DLD1 (cell line): Measurements from ENCODE around the gene QSOX1.

Source experiments
- in situ Hi-C: cut with HindIII; loops from 2 replicates; pipeline ENCODE4 v1.10.0; 2017; ENCODE audit warnings: low sequenced_read_pairs

The QSOX1 gene

DNA sequence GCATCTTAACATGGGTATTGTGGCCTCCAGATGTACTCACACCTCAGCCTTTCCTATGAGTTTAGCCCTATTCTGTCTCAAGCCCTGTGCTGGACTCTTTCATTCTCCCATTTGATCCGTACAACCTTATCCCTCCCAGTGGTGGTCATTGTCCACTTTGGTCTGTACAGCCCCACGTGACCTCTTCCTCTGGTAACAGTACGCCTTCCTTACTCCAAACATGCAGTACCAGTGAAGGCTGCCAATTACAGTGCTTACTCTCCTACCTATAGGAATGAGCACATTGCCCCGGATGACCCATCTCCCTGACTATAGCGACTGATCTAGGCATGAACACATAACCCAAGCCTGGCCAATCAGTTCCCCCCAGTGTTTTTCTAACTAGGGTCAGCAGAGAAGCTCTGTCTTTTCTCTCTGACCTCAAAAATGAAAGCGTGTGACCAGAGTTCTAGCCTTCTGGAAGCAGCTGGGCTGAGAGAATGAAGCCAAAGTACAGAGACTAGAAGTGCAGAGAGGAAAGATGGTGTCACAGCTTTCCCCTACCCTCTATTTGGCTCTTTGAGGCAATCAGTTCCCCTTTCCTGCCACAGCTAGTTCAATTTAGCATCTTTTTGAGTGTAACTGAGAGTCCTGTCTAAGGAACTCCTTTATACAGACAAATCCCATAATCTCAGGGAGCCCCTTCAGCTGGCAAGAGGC, 9.9 kb upstream of the QSOX1 start:
- in situ Hi-C loops, result no loop called here

DNA sequence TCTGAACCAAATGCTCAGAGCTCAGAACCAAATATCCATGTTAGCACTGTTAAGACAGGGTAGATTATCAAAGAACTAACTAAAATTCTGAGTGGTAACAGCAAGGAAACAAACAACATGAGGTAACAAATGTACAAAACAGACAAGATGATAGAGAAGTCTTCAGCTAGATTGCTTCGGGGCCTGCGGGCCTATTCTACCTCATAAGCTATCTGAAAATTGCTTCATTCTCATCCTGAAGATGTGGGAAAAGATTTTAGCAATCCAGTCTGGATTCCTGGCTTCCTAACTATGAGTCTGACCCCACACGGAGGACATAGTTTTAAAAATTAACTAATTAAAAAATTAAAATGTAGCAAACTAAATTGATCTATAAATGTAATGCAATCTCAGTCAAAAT, 9.2 kb upstream of the QSOX1 start:
- in situ Hi-C loops, result no loop called here

DNA sequence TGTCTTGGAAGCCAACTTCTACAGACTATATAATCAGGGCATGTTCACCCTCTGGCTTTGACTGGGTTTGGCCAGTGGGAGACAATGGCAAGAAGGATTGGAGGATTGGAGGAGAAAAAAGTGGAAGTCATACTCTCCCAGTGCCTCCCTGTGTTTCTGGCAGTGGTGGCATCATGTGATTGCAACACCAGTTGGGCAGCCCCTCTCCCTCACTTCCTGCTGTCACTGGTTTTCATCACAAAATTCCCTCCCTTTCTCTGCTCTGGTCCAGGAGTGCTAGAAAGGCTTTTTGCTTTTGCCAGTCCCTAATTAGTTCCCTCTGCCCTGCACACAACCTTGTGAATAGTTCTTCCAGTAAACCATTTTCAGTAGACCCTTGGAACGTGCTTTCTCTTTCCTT, 3.7 kb upstream of the QSOX1 start:
- in situ Hi-C loops, result no loop called here

DNA sequence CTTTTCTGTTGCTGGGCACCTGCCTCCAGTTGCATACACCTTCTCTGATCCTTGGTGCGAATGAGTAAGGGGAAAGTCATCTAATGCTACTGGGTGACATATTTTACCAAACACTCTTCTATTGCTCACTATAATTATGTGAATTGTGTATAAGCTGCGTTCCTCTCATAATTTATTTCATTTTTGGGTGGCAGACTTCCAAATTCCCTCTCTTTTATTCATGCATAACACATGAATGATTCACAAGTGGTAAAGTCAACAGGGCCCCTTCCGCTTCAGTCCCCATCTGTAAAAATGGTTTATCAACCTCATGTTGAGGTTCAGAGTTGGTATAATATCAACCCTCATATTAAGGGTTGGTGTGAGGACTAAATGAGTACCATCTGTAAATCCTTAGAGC, 3.2 kb upstream of the QSOX1 start:
- in situ Hi-C loops, result no loop called here

DNA sequence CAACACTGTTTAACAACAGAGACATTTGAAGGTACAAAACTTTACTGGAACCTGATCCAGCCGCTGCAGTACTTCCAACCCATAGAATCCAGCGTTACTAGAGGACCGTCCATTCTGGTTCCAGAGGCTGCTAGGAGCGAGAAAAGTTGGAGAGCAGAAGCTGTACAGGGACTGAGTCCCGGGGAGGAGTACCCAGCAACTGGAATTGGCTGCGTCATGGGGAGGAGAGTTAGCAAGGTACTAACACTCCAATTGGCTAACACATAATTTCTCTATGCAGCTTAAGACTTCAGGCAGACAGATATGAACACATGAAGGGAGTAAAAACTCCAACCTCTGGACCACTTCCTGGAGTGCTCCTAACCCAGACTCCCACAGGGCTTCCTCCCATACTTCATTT, 2.1 kb upstream of the QSOX1 start:
- in situ Hi-C loops, result no loop called here

DNA sequence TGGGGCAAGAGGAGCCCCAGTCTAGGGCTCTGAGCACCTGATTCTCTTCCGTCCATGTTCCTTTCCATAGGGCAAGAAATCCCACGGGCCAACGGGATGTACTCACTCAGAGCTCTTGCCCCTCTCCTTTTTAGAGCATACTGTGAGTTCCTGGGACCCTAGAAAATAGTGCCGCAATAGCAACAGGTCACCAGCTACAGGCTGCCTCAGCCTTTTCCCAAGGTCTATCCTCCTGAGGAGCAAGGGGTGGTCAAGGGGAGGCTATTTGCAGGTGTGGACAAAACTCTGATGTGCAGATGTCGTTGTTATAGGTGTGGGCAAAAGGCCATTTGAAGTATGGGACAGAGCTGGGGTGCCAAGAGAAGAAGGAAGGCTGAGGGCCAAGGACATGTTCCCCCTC, 1.6 kb upstream of the QSOX1 start:
- in situ Hi-C loops, result no loop called here

DNA sequence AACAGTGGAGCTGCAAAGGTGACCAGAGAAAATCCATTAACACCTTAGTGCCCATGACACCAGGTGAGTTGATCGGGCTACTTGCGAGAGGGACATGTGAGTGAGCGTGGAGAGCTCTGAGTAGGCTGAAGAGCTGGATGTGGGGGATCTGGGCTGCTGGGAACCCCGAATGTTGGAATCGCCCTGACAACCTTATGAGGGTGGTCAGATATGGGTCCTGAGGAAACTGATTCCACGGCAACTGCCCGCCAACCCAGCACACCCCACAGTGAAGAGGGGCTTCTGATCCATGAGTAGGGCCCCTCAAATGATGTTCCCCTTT, 705 bp upstream of the QSOX1 start:
- in situ Hi-C loops, result no loop called here

DNA sequence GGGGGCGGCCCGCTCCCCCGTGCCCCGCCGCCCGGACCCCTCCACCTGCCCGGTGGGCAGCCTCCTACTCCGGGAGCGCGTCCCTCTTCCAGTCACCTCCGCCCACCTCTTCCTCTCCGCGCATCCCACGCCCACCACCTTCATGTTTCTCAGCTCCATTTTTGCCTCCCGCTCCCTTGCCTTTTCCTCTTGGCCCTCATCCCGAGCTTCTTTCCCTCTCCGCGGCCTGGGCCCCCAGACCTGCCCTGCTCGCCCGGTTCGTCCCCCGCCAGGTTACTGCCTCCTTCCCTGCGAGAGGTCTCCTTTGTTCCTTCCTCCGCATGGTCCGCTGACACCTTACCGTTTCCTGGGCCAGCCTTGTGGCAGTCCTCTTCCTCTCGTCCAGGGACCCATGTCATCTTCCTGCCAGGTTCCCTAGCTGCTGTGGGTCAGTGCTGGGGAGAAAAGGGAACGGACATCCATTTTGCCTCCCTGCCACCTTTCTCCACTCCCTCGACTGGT, 563 bp downstream of the QSOX1 start:
- in situ Hi-C loops, result no loop called here

DNA sequence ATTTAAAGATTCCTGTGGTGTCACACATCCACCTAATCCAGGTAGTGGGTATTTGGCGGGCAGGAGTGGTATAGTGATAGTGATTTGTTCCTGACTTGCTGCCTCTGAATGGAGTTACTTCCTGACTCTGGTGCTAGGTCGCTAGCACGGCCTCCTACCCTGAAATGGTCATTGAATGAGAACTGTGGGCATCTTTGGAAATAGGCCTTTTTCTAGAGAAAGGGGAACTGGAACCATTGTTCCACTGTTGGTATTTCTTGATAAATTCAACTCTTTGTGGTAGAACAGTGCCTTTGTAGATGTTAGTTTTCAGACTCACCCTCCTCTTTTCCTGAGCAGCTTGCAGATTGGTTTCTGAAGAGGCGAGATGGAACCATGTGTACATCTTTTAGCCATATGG, 1.5 kb downstream of the QSOX1 start:
- in situ Hi-C loops, result no loop called here

DNA sequence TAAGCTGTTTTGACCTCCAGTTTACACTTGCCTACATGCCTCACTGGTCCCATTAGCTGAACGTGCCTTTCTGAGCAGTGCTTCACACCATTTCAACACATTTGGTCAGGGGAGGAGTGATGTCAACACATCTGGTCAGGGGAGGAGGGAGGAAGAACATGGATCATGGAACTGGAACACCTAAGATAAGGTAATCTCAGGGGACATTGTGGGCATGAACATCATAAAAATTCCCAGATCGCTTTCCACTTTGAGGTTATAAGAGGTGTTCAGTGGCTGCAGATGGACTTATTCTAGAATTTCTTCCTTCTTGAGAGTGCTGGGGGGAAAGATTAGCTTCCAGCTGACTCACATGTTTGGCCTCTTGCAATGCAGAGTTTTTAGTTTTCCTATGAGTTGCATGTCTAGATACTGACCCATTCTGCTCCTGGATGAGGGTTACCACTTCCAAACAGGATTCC, 2.0 kb downstream of the QSOX1 start:
- in situ Hi-C loops, result no loop called here

DNA sequence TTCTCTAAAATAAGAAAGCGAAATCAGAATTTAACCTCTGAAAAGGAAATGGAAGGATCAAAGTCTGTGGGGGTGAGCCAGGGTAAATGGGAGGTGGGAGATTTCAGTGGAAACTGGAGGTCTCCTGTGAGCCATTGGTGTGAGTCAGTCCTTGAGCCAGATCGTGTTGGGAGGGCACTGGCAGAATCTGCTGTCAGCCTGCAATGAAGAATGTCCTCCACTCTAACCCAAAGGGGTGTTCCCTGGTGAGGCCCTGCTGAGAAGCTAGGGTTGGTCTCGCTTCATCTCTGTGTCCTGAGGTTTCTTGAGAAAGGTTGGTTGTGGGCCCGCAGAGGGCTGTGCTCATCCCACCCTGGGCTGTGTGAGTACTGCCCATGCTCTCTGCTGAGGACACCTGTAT, 2.4 kb downstream of the QSOX1 start:
- in situ Hi-C loops, result no loop called here

DNA sequence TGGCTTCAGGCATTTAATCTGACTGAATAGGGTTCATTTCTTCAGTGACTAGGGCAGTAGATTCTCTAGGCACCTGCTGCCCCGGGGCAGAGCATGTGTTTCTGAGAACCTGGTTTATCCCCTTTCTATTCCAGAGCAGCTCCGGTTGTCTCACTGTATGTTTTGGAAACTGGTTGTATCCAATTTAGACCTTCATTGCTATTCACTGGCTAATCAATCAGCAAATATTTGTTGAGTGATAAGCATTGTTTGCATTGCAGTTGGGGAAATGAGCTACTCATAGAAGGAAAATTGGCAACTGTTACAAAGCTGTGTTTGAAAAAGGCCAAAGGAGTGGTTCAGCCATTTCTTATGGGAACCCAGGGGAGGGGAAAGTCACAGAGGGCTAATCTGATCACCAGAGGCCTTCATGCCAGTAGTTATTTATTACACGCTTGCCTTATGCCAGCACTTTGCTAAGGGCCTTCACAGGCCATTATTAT, 2.9 kb downstream of the QSOX1 start:
- in situ Hi-C loops, result no loop called here

DNA sequence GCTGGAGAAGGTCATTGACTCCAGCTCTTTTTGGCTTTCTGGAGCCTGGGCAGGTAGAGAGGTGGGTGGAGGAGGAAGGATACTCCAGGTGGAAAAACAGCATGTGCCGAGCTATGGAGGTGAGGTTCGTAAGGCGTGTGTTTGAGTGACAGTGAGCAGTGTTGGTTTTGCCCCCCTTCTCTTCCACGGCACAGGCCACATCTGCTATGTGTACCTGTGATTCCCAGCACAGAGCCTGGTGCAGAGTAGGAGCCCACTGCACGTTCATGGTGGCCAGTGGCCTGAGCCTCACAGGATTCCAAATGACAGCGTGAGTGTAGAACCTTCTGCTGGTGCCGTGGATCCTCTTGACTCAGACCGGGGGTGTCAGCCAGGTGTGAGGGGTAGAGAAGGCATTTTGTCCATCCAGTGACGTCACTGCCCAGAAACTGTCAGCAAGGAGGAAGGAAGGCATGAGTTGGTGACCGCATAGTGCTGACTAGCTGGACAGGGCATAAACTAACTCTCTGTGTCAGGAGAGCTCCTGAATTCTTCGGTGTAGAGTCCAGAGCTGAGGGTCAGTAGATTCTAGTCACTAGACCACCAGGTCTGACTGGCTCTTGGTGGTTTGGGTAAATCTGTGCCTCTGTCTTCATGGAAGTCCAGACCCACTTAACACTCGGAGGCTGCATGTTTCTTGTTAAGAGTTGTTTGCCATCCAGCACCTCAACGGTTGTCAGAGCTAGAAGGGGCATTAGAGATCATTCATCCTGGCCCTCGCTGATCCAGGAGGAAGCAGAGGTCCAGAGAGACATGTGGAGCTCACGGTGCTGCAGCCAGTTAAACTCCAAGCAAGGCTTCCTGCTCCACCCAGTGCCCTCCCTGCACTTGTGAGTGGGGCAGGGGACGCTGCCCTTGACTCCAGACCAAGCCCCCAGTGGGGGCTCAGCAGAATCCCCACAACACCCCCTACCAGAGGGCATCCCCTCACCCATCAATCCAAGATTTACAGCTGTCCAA, 3.8 kb downstream of the QSOX1 start:
- in situ Hi-C loops, result no loop called here

DNA sequence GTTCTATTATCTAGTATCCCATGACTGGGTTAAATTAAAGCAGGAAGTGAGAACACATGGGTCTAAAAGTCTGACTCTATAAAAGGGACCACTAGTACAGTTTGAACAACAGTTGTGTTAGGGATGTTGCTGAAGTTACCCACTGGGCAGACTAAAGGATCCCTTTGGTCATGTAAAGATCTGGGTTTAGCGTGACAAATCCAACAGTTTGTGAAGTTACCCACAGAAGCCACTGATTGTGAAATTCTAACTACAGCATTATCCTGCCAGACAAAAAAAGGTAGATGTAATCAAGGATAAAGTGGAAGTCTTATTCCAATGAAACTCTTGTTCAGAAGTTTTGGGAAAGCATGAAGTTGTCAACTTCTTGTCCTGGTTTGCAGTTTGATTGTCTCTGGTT, 5.7 kb downstream of the QSOX1 start:
- in situ Hi-C loops, result no loop called here

DNA sequence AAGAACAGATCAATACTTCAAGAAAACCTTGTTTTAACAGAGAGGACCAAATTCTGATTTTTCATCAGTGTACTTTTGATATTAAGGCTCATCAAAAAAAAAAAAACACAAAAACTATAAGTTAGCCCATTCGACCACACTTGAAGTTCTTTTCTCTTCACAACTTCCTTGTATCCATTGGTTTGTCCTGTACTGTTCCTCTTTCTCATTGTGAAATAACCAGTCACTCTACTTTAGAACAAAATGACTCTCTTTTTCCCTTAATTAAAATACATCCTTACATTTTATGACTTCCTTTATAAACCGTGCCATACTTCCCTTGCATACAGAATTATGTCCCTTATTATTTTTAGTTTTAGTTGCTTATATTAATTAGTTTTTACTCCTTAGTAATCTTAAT, 8.4 kb downstream of the QSOX1 start:
- in situ Hi-C loops, result no loop called here

DNA sequence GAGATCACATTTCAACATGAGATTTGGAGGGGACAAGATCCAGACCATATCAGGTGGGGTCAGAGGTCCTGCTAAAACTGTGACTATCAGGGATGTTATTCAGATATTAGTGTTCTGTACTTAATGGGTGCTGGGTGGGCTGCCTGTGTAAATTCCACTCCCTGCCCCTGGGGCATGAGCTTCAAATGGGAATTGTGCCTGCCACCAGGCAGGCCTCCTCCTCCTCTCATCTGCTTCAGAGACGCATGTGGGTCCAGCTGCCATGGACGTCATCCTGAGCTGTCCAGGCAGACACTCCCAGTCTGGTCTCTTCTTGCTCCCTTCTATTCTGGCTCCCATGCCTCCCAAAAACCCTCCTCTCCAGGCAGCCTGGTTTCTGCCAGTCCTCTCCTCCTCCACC, 10.4 kb downstream of the QSOX1 start:
- in situ Hi-C loops, result no loop called here

DNA sequence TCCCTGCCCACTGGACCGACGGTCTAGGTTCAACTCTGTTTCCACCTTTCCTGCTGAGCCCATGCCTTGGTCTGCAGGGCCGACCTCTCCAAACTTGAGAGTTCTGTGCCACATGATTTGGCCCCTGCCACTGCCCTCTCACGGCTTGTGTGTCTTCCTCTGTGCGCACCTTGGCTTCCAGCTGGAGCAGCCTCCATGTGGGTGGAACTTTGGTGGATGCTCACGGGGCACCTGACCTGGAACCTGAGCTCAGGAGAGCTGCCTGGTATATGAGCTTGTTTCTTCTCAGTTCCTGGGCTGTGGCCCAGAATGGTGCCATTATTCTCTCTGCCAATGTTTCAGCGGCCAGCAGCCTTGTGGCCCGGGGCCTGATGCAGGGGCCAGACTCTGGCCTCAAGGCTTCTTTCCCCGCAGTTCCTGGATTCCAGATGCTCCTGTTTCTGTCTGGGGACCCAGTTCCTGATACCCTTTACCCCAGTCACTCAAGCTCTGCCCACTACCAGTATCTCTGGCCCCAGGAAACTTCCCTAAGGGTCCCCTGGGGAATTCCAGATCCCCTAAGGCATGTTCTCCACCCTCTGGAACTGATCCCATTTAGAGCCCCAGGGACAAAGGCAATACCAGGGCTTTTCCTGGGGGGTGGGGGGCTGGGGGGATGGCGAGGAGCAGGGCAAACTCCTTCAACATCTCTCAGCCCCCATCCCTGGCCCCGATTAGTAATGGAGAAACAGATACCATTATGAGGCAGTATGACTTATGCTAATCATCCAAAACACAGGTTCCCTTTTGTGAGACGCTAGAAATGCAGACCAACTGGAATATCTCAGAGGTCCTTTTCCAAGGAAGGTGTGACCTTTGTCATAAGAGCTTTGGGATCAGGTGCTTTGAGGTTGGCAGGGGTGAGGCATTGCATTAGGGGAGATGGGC, 11.1 kb downstream of the QSOX1 start:
- in situ Hi-C loops, result no loop called here

DNA sequence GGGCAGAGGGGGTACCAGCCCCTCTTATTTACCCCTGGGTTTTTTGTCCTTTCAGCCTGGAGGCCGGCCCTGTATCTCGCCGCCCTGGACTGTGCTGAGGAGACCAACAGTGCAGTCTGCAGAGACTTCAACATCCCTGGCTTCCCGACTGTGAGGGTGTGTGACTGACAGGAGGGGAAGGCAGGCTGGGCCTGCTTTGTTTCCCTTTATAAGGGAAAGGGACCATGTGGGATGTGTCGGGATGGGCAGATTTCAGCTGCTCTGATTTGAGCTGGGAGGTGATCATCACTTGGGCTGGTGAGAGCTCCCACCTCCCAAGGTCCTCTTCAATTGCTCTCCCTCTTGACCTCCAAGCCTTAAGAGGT, 11.7 kb downstream of the QSOX1 start:
- in situ Hi-C loops, result no loop called here

DNA sequence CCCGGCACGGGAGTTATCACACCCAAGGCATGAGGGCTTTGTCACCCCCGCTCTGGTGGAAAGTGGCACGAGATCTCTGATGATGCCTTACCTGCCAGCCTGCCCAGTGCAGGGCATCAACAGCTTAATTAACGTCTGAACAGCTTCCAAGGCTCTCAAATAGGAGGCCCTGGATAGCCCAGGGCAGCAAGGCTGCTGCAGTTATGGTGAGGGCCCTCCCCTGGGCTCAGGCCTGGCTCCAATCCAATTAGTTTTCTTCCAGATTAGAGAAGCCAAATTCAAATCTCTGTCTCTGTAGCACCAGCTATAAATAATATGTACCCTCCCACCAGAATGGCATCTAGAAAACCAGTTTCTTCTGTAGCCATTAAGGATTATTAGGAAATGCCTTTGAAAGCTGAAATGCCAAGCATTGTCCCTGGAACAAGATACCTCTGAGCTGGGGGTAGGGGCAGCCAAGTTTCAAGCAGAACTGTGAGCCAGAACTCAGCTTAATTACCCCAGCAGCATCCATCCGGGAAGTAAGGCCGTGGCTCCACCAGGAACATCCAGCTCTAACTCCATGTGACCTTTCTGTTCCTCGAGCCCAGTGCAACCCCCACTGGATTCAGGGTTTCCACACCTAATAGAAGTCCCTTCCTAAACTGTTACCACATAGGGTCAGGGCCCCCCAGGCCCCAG, 12.5 kb downstream of the QSOX1 start:
- in situ Hi-C loops, result no loop called here

DNA sequence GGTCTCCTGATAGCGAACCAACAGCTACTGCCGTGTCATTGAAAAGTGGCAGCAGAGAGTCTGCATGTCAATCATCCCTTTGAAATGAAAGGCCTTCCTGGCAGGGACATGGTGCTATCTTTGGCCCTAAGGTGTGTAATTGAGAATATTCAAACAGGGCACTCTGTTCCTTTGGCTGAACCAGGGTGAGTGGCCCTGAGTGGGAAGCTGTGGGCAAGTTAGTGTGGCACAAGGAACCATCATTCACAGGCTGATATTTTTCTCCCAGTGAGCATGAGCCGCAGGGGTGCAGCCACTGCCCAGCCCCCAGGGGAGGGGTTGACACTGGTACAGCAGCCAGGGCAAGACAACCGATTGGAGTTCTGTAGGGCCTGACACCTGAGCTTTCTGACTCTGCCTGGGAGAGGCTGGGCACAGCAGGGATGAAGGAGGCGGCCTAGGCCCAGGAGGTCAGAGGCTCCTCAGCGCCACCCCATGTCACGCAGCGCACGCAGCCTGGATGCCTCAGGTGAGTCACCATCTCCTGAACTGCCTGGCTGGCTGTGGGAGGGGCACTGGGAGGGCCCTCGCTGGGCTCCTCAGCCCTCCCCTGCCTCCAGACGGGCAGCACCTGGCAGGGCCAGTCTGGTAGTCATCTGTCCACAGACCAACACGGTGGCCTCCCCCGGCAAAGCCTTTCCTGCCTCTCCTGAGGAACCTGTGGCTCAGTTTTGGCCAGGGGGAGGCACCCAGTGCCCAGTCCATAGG, 13.2 kb downstream of the QSOX1 start:
- in situ Hi-C loops, result no loop called here
